GM19397 (cell line): Measurements from ENCODE around the gene GTF2A1.
A peak's percentile ranks its signal among the peaks of the same experiment; 100 is the strongest.

Experiments
- ATAC-seq: cut with Tn5 transposase; IDR thresholded peaks from one replicate; pipeline ENCODE4 v1.9.1; 2021; ENCODE audit warnings: mild to moderate bottlenecking, moderate library complexity; ENCODE audit not compliant: unreplicated experiment

Gene GTF2A1

GRCh38 chr14:81143793-81144192, 77.0 kb downstream of the GTF2A1 start:
- no peak for ATAC-seq

DNA sequence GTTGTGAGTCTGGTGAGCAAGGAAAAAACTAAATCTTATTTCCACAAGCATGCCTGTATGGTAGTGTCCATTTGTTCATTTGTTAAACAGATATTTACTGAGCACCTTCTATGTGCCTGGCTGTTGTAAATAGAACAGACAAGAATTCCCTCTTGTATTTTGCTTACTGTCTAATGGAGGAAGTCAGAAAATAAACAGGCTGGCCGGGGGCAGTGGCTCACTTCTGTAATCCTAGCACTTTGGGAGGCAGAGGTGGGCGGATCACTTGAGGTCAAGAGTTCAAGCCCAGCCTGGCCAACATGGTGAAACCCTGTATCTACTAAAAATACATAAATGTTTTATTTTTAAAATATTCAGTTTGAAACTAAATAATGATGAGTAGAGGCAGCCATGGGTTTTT, 79.3 kb downstream of the GTF2A1 start:
- ATAC-seq = no peak

GRCh38 chr14:81138429-81138828, 82.3 kb downstream of the GTF2A1 start:
- ATAC-seq = no peak

DNA sequence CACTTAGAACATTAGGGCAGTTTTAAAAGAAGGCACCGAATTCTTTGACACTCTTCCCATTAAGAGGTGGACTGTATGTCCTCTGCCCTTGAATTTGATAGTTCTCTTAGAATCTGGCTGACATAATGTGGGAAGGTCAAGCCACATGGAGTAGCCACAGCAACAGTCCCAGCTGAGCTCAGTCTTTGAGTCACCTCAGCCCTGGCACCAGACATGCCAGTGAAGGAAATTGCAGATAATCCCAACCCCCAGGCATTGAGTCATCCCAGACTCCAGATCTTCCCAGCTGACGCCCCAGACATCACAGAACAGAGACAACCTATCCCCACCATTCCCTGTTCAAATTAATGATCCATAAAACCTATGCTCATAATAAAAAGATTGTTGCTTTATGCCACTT, 83.4 kb downstream of the GTF2A1 start:
- ATAC-seq = no peak

- no peak for ATAC-seq
These were observed 87.4 kb downstream of the GTF2A1 start for GRCh38 chr14:81133400-81133799.

- ATAC-seq = no peak
These were observed 88.3 kb downstream of the GTF2A1 start for GRCh38 chr14:81132468-81132867.

- ATAC-seq = no peak
These were observed 91.5 kb downstream of the GTF2A1 start for GRCh38 chr14:81129242-81129641.

GRCh38 chr14:81127785-81128184, 93.0 kb downstream of the GTF2A1 start:
- no peak for ATAC-seq

GRCh38 chr14:81125536-81125935, 95.2 kb downstream of the GTF2A1 start:
- peak; percentile 48 for ATAC-seq
